Liver (tissue), 9 donors: ENCODE measurements around the gene OPN5. TPM values are rescaled to one million over a fixed set of nuclear protein-coding genes. Genes with fewer than 3 reads are reported as not detected.

Experiments
- DNase-seq: peaks from one replicate; pipeline ENCODE4 v3.0.0-alpha.2; 2017; ENCODE audit warnings: low spot score
- H3K27ac ChIP-seq, 2 donors: one replicate each; pipeline ENCODE4 v1.7.0; 2013; ENCODE audit warnings: inconsistent platforms in 2 of 2, low read length in 2 of 2, control low read depth in 1 of 2, low read depth in 1 of 2, mild to moderate bottlenecking in 1 of 2
- H3K27me3 ChIP-seq, 4 donors: one replicate each; pipeline versions ENCODE4 v1.6.1 to v1.7.0; 2013; ENCODE audit warnings: low read length in 3 of 4, inconsistent platforms in 1 of 4, mild to moderate bottlenecking in 1 of 4, moderate library complexity in 1 of 4; ENCODE audit not compliant: control insufficient read depth in 4 of 4, insufficient read depth in 4 of 4
- H3K36me3 ChIP-seq, 4 donors: one replicate each; pipeline versions ENCODE4 v1.6.1 to v1.7.0; 2013; ENCODE audit warnings: low read length in 3 of 4, mild to moderate bottlenecking in 3 of 4, low read depth in 1 of 4, moderate library complexity in 1 of 4; ENCODE audit not compliant: control insufficient read depth in 4 of 4, insufficient read depth in 3 of 4
- H3K4me1 ChIP-seq, 4 donors: one replicate each; pipeline versions ENCODE4 v1.6.1 to v1.7.0; 2013; ENCODE audit warnings: low read length in 3 of 4, mild to moderate bottlenecking in 3 of 4, moderate library complexity in 1 of 4; ENCODE audit not compliant: control insufficient read depth in 4 of 4, insufficient read depth in 4 of 4
- H3K4me3 ChIP-seq, 3 donors: one replicate each; pipeline versions ENCODE4 v1.6.1 to v1.7.0; 2013; ENCODE audit warnings: low read length in 3 of 3, control low read depth in 1 of 3, low read depth in 1 of 3, mild to moderate bottlenecking in 1 of 3
- H3K9ac ChIP-seq, 2 donors: one replicate each; pipeline ENCODE4 v1.7.0; 2013; ENCODE audit warnings: low read length in 2 of 2, mild to moderate bottlenecking in 2 of 2, moderate library complexity in 2 of 2, control low read depth in 1 of 2, low read depth in 1 of 2
- H3K9me3 ChIP-seq, 4 donors: one replicate each; pipeline versions ENCODE4 v1.6.1 to v1.7.0; 2013; ENCODE audit warnings: low read length in 3 of 4; ENCODE audit not compliant: control insufficient read depth in 4 of 4
- ATF3 ChIP-seq: IDR thresholded peaks from 2 replicates; pipeline ENCODE4 v1.6.1; 2016; ENCODE audit warnings: antibody characterized with exemption
- CTCF ChIP-seq: fragments of 150-350 bp; IDR thresholded peaks from 2 replicates; pipeline ENCODE4 v1.5.1; 2017; ENCODE audit warnings: improper control_type of control experiment, low read depth, low read length; ENCODE audit not compliant: missing input control
- EGR1 ChIP-seq, 2 donors: IDR thresholded peaks; 2 replicates each; pipeline ENCODE4 v1.6.1; 2016 to 2018; ENCODE audit warnings: antibody characterized with exemption in 2 of 2, low read depth in 2 of 2
- FOXA1 ChIP-seq: IDR thresholded peaks from 2 replicates; pipeline ENCODE4 v1.6.1; 2016; ENCODE audit warnings: antibody characterized with exemption
- FOXA2 ChIP-seq: IDR thresholded peaks from 2 replicates; pipeline ENCODE4 v1.6.1; 2016; ENCODE audit warnings: antibody characterized with exemption
- GABPA ChIP-seq, 2 donors: IDR thresholded peaks in 1 of 2; conservative IDR thresholded peaks in 1 of 2; 2 replicates each; pipeline ENCODE4 v1.6.1; 2016; ENCODE audit warnings: antibody characterized with exemption in 2 of 2, mild to moderate bottlenecking in 1 of 2, moderate library complexity in 1 of 2
- HNF4A ChIP-seq, 2 donors: conservative IDR thresholded peaks; 2 replicates each; pipeline ENCODE4 v1.6.1; 2016; ENCODE audit warnings: antibody characterized with exemption in 2 of 2, mild to moderate bottlenecking in 2 of 2
- HNF4G ChIP-seq: IDR thresholded peaks from 2 replicates; pipeline ENCODE4 v1.6.1; 2016; ENCODE audit warnings: antibody characterized with exemption
- JUND ChIP-seq, 2 donors: IDR thresholded peaks; 2 replicates each; pipeline ENCODE4 v1.6.1; 2016; ENCODE audit warnings: antibody characterized with exemption in 2 of 2
- MAX ChIP-seq: IDR thresholded peaks from 2 replicates; pipeline ENCODE4 v1.6.1; 2016; ENCODE audit warnings: antibody characterized with exemption
- NR2F2 ChIP-seq: IDR thresholded peaks from 2 replicates; pipeline ENCODE4 v1.6.1; 2016; ENCODE audit warnings: antibody characterized with exemption
- RAD21 ChIP-seq, 2 donors: IDR thresholded peaks; 2 replicates each; pipeline ENCODE4 v1.6.1; 2016; ENCODE audit warnings: antibody characterized with exemption in 2 of 2, mild to moderate bottlenecking in 2 of 2
- REST ChIP-seq: IDR thresholded peaks from 2 replicates; pipeline ENCODE4 v1.6.1; 2016; ENCODE audit warnings: antibody characterized with exemption, mild to moderate bottlenecking
- RXRA ChIP-seq, 2 donors: IDR thresholded peaks; 2 replicates each; pipeline ENCODE4 v1.6.1; 2017 to 2018; ENCODE audit warnings: antibody characterized with exemption in 2 of 2, mild to moderate bottlenecking in 1 of 2
- SP1 ChIP-seq: IDR thresholded peaks from 2 replicates; pipeline ENCODE4 v1.6.1; 2018; ENCODE audit warnings: antibody characterized with exemption, mild to moderate bottlenecking
- TAF1 ChIP-seq: conservative IDR thresholded peaks from 2 replicates; pipeline ENCODE4 v1.6.1; 2016; ENCODE audit warnings: antibody characterized with exemption, mild to moderate bottlenecking
- YY1 ChIP-seq: IDR thresholded peaks from 2 replicates; pipeline ENCODE4 v1.6.1; 2016; ENCODE audit warnings: antibody characterized with exemption, mild to moderate bottlenecking
- ZBTB33 ChIP-seq: IDR thresholded peaks from 2 replicates; pipeline ENCODE4 v1.6.1; 2016; ENCODE audit warnings: antibody characterized with exemption
- WGBS: extraction: QIAGEN DNeasy Blood & Tissue Kit; methylation state at CpG from one replicate; pipeline ENCODE4 v1.1.7; 2013; 5-methylcytosine and 5-hydroxymethylcytosine counted together
- polyA plus RNA-seq, 2 donors: library from polyadenylated mRNA; stranded (reverse) in 1 of 2; unstranded in 1 of 2; fragments of 200-250 nt in 1 of 2; fragments of >200 nt in 1 of 2; fragmentation: Nextera tagmentation in 1 of 2; extraction: Ambion mirVana in 1 of 2; gene quantifications; one replicate each; pipeline versions ENCODE4 v1.2.1 to v1.2.3, GENCODE V29; 2013 to 2015
- total RNA-seq, 2 donors: library from RNA; depleted of rRNA; stranded (reverse); fragments of >200 nt; gene quantifications; one replicate each; pipeline ENCODE4 v1.2.3, GENCODE V29; 2014
- donor health status: healthy.
- donor health status: healthy.
- donor health status: healthy.
- donor health status: healthy.
- donor health status: healthy.

OPN5 gene
- total and polyA plus RNA-seq, 4 donors = not detected

- no peak overlapping the region for H3K9ac ChIP-seq
- H3K27ac ChIP-seq = no peak overlapping the region
- 86% methylated on average over 4 of the region's 4 CpGs for WGBS
- no peaks in the 10 kb centered on the region for H3K27me3 ChIP-seq
- TF ChIP-seq REST (no peak), ATF3 (no peak), FOXA1 (no peak), HNF4A (conservative IDR thresholded peaks at IDR 0.05) (no peak), RAD21 (IDR thresholded peaks at IDR 0.05) (no peak), YY1 (no peak), RXRA (IDR thresholded peaks at IDR 0.05) (no peak), SP1 (no peak), NR2F2 (no peak), EGR1 (IDR thresholded peaks at IDR 0.05; ENCODE audit: low read depth in 2 of 2) (no peak), CTCF (no peak), ZBTB33 (no peak), TAF1 (no peak), JUND (IDR thresholded peaks at IDR 0.05) (no peak), FOXA2 (no peak), HNF4G (no peak), GABPA (IDR thresholded peaks at IDR 0.05 in 1 of 2, conservative IDR thresholded peaks at IDR 0.05 in 1 of 2) (no peak), MAX (no peak)
- DNase-seq = no peak
- H3K4me1 ChIP-seq = peaks cover 0 to 8% (median 5%) of the 10 kb centered on the region in 4 donors
- H3K9me3 ChIP-seq = no peaks in the 10 kb centered on the region
- H3K4me3 ChIP-seq = no peak overlapping the region
- H3K36me3 ChIP-seq = no peaks in the 10 kb centered on the region
Measured at GRCh38 chr6:47792216-47792733, 10.4 kb downstream of the OPN5 start.
